DOHH2 (cell line): Measurements from ENCODE around the gene EPG5.

Experiments used
- H3F3A ChIP-seq: fragments of 200-600 bp; sonication (generic), shearing (Covaris generic); 2 replicates; pipeline ENCODE4 v1.6.0; 2016; ENCODE audit warnings: antibody characterized with exemption, mild to moderate bottlenecking; ENCODE audit not compliant: control insufficient read depth, insufficient read depth
- H3K27ac ChIP-seq: fragments of 200-600 bp; sonication (generic); 2 replicates; pipeline ENCODE4 v1.5.1; 2014; ENCODE audit warnings: low read depth, mild to moderate bottlenecking, low read length, moderate library complexity
- H3K27me3 ChIP-seq: fragments of 200-600 bp; sonication (generic); 2 replicates; pipeline ENCODE4 v1.6.1; 2014; ENCODE audit warnings: mild to moderate bottlenecking, low read length, mixed read lengths; ENCODE audit not compliant: control insufficient read depth
- H3K36me3 ChIP-seq: fragments of 200-600 bp; sonication (generic); 2 replicates; pipeline ENCODE4 v1.6.1; 2014; ENCODE audit warnings: mild to moderate bottlenecking, low read length, moderate library complexity, mixed read lengths; ENCODE audit not compliant: control insufficient read depth
- H3K4me1 ChIP-seq: fragments of 200-600 bp; sonication (generic); 2 replicates; pipeline ENCODE4 v1.6.1; 2014; ENCODE audit warnings: mild to moderate bottlenecking, low read length, mixed read lengths; ENCODE audit not compliant: control insufficient read depth
- H3K4me2 ChIP-seq: fragments of 200-600 bp; sonication (generic); 2 replicates; pipeline ENCODE4 v1.6.0; 2014; ENCODE audit warnings: mild to moderate bottlenecking, low read length, moderate library complexity
- H3K4me3 ChIP-seq: fragments of 200-600 bp; sonication (generic); 2 replicates; pipeline ENCODE4 v1.5.1; 2014; ENCODE audit warnings: mild to moderate bottlenecking, low read length, mixed read lengths
- H3K79me2 ChIP-seq: fragments of 200-600 bp; sonication (generic); 2 replicates; pipeline ENCODE4 v1.6.1; 2014; ENCODE audit warnings: mild to moderate bottlenecking, low read length, mixed read lengths; ENCODE audit not compliant: control insufficient read depth
- H3K9me2 ChIP-seq: fragments of 200-600 bp; sonication (generic); replicated peaks from 2 replicates; pipeline ENCODE4 v1.6.1; 2014; ENCODE audit warnings: mild to moderate bottlenecking, low read length, mixed read lengths; ENCODE audit not compliant: control insufficient read depth
- H3K9me3 ChIP-seq: fragments of 200-600 bp; sonication (generic); 2 replicates; pipeline ENCODE4 v1.6.1; 2014; ENCODE audit warnings: antibody characterized with exemption, low read length, mixed read lengths; ENCODE audit not compliant: control insufficient read depth, insufficient read depth
- H4K20me1 ChIP-seq: fragments of 200-600 bp; sonication (generic); 2 replicates; pipeline ENCODE4 v1.6.0; 2014; ENCODE audit warnings: low read depth, mild to moderate bottlenecking, antibody characterized with exemption, low read length, moderate library complexity; ENCODE audit not compliant: control insufficient read depth, insufficient read depth
- CTCF ChIP-seq: fragments of 200-600 bp; sonication (generic); IDR thresholded peaks from one replicate; pipeline ENCODE4 v1.5.1; 2014; ENCODE audit warnings: antibody characterized with exemption, mild to moderate bottlenecking, low read depth, low read length; ENCODE audit not compliant: poor library complexity, severe bottlenecking
- EZH2phosphoT487 ChIP-seq: fragments of 200-600 bp; sonication (generic); IDR thresholded peaks from 2 replicates; pipeline ENCODE4 v1.6.1; 2017; ENCODE audit warnings: borderline replicate concordance, mild to moderate bottlenecking, antibody characterized with exemption, low read length, moderate library complexity, mixed read lengths

Gene EPG5

GRCh38 chr18:45836242-45837205 is 130.6 kb downstream of the EPG5 start:
- Histone ChIP-seq H3K27ac (no peak overlapping the region), H3K4me2 (no peak overlapping the region), H3K4me3 (no peak overlapping the region), H3K9me3 (no peaks in the 10 kb centered on the region), H3K4me1 (no peaks in the 10 kb centered on the region), H4K20me1 (no peaks in the 10 kb centered on the region), H3K36me3 (no peaks in the 10 kb centered on the region), H3K27me3 (no peaks in the 10 kb centered on the region), H3F3A (no peaks in the 10 kb centered on the region), H3K9me2 (no peaks in the 10 kb centered on the region), H3K79me2 (no peaks in the 10 kb centered on the region)
- no peak for TF ChIP-seq EZH2phosphoT487
- no peak for TF ChIP-seq CTCF

DNA sequence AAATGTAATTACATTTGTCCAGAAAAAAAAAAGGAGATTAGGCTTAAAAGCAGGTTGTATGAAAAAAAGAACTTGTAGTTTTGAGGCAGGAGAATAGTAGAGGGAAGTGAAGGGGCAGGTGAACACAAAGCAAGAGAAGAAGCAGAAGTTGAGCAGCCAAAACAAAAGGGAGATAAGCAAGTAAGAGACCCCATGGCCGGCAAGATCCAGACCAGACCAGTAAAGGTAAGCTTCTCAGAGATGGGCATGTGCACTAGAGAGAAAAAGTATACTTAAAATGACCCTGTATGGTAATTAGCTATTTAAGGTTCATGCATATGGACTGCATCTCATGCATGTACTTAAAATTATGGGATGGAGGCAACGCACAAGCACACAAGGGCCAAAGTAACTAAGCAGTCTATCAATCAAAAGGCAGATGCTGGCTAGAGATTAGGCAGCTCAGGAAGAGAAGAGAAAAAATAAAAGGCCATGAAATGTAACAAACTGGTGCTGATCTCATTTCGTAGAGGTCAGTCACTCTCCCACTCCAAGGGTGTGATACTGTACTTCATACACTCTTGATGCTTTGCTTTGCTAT is 132.0 kb downstream of the EPG5 start:
- H3K27me3 ChIP-seq: no peaks in the 10 kb centered on the region
- no peak overlapping the region for H3K27ac ChIP-seq
- H3K36me3 ChIP-seq: no peaks in the 10 kb centered on the region
- H3K9me3 ChIP-seq: no peaks in the 10 kb centered on the region
- no peak overlapping the region for H3K4me3 ChIP-seq
- H3K9me2 ChIP-seq: no peaks in the 10 kb centered on the region
- H4K20me1 ChIP-seq: no peaks in the 10 kb centered on the region
- no peak overlapping the region for H3K4me2 ChIP-seq
- no peaks in the 10 kb centered on the region for H3F3A ChIP-seq
- no peak for TF ChIP-seq CTCF
- TF ChIP-seq EZH2phosphoT487: no peak
- H3K4me1 ChIP-seq: no peaks in the 10 kb centered on the region
- no peaks in the 10 kb centered on the region for H3K79me2 ChIP-seq

DNA sequence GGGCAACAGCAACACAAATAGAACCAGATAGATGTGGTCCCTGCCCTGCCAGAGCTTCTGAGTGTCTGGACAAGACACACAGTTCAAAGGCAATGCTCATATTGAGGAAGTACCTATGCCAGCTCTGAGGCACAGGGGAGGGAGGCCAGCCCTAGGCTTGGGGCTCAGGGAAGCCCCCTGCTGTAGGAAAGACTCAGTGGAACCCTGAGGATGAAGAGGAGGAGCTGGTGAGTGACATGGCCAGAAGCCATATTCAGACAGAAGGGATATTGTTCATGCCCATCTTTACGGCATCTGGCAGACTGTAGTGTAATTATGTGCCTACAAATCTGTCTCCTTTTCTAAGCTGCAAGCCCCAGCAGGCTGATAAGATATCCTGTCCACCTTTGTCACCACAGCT is 132.8 kb downstream of the EPG5 start:
- H3F3A ChIP-seq: no peaks in the 10 kb centered on the region
- H3K4me2 ChIP-seq: no peak overlapping the region
- H3K27me3 ChIP-seq: no peaks in the 10 kb centered on the region
- no peaks in the 10 kb centered on the region for H3K36me3 ChIP-seq
- H3K9me2 ChIP-seq: no peaks in the 10 kb centered on the region
- H3K9me3 ChIP-seq: no peaks in the 10 kb centered on the region
- H3K4me1 ChIP-seq: no peaks in the 10 kb centered on the region
- H3K4me3 ChIP-seq: no peak overlapping the region
- no peaks in the 10 kb centered on the region for H4K20me1 ChIP-seq
- no peak for TF ChIP-seq CTCF
- TF ChIP-seq EZH2phosphoT487: no peak
- H3K27ac ChIP-seq: no peak overlapping the region
- no peaks in the 10 kb centered on the region for H3K79me2 ChIP-seq
